Caco-2 (cell line): Measurements from ENCODE around the gene SMURF2. TPM values are rescaled to one million over a fixed set of nuclear protein-coding genes. Genes with fewer than 3 reads are reported as not detected.

ENCODE experiments used
- BruUV-seq: library from RNA; stranded (reverse); fragments of 400-500 nt; replicated peaks from 2 replicates; lab custom pipeline; 2021; lab: Mats Ljungman, UMichigan
- CTCF ChIA-PET: fragments of 300-600 bp; sonication (Branson Sonifier 250); formaldehyde crosslinking; loops from one replicate; lab custom pipeline; 2022; ENCODE audit warnings: antibody characterized with exemption; lab: Charles Lee
- POLR2A ChIA-PET: fragments of 300-600 bp; sonication (Branson Sonifier 250); formaldehyde crosslinking; loops from one replicate; lab custom pipeline; 2022; ENCODE audit warnings: antibody characterized with exemption; lab: Charles Lee
- DNase-seq, 2 experiments: peaks; one replicate each; pipeline versions ENCODE4 v3.0.0 to v3.0.0-alpha.2; 2020 to 2022
- H3K27me3 ChIP-seq: replicated peaks from 2 replicates; pipeline ENCODE4 v1.6.0; 2011; ENCODE audit warnings: low read length; ENCODE audit not compliant: control insufficient read depth, insufficient read depth
- H3K36me3 ChIP-seq: 2 replicates; pipeline ENCODE4 v1.5.1; 2011; ENCODE audit warnings: low read length; ENCODE audit not compliant: control insufficient read depth, insufficient read depth
- H3K4me1 ChIP-seq: fragments of 250-450 bp; sonication (Bioruptor Pico); 2 replicates; pipeline ENCODE4 v1.5.1; 2020; ENCODE audit warnings: mild to moderate bottlenecking
- H3K4me3 ChIP-seq: 2 replicates; pipeline ENCODE4 v1.5.1; 2011; ENCODE audit warnings: low read depth, mild to moderate bottlenecking, control low read depth, low read length
- H3K9me3 ChIP-seq: fragments of 250-450 bp; sonication (Bioruptor Pico); 2 replicates; pipeline ENCODE4 v1.5.1; 2020; ENCODE audit warnings: mild to moderate bottlenecking, moderate library complexity
- H3K27ac Mint-ChIP-seq: one replicate; pipeline ENCODE4 v1.8.0; 2022; ENCODE audit warnings: mixed read lengths; ENCODE audit not compliant: unreplicated experiment
- H3K27me3 Mint-ChIP-seq: one replicate; pipeline ENCODE4 v1.8.0; 2022; ENCODE audit warnings: mixed read lengths; ENCODE audit not compliant: insufficient read depth, unreplicated experiment
- H3K36me3 Mint-ChIP-seq: one replicate; pipeline ENCODE4 v1.8.0; 2022; ENCODE audit warnings: mild to moderate bottlenecking, mixed read lengths; ENCODE audit not compliant: insufficient read depth, unreplicated experiment
- H3K4me1 Mint-ChIP-seq: one replicate; pipeline ENCODE4 v1.8.0; 2022; ENCODE audit warnings: low read depth, mixed read lengths; ENCODE audit not compliant: unreplicated experiment
- H3K4me3 Mint-ChIP-seq: one replicate; pipeline ENCODE4 v1.8.0; 2022; ENCODE audit warnings: mild to moderate bottlenecking, moderate library complexity, mixed read lengths; ENCODE audit not compliant: unreplicated experiment
- H3K9me3 Mint-ChIP-seq: one replicate; pipeline ENCODE4 v1.8.0; 2022; ENCODE audit warnings: mixed read lengths; ENCODE audit not compliant: unreplicated experiment
- intact Hi-C: fragments of 100-400 bp; cut with micrococcal nuclease; formaldehyde crosslinking; loops from one replicate; pipeline ENCODE4 v1.10.0; 2022; ENCODE audit not compliant: unreplicated experiment
- total RNA-seq: library from RNA; stranded (reverse); gene quantifications from 2 replicates; pipeline ENCODE4 v1.2.3, GENCODE V29; 2022
- TF ChIP-seq, protein P1 (sequence below), 2 experiments: fragments of 200-600 bp in 1 of 2; IDR thresholded peaks; 1 replicate in 1 of 2; 2 replicates in 1 of 2; pipeline versions ENCODE4 v1.5.1 to v1.8.0; 2011 to 2022; ENCODE audit warnings: antibody characterized with exemption in 1 of 2, control low read depth in 1 of 2, inconsistent platforms in 1 of 2, low read depth in 1 of 2, low read length in 1 of 2, mild to moderate bottlenecking in 1 of 2, moderate library complexity in 1 of 2; ENCODE audit not compliant: insufficient read depth in 1 of 2, severe bottlenecking in 1 of 2, unreplicated experiment in 1 of 2

SMURF2 gene
- total RNA-seq, 1 experiment from 2014 or later = 26.9 TPM

DNA sequence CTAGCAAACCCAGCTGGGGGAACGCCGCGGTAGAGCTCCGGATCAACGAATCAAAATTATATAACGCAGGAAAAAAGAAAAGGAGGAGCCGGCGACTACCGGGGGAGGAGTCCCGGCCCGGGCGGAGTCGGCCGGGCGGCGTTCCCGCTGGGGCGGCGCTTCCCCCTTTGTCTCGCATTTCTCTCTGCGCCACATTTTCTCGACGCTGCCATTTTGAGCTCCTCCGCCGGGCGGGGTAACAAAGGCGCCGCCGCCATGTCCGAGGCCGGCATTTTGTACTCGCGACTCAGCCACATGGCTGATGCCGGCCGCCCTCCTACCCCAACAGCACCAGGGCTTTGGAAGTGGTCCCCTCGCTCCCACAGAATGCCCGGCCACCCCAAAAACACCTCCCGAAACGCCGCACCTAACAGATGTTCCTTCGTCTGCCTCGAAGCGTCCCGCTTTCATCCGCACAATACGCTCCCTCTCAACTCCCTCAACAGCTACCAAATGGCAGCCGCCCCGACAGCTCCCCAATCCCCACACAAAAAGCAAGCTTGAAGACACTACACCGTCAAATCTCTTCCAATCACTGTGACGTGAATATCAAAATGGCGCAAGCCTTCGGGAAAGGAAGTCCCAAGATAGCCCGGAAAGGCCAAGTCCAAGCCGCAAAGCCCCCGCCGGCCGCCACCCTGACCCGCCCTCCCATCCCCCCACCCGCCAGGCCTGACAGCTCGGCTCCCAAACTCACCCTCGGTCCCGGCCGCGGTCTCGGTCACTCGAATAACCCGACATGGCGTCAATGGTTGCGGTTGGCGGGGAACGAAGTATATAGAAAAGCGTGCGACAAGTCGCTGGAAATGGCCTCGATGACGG, 156.5 kb downstream of the SMURF2 start:
- TF ChIP-seq, protein P1, sequence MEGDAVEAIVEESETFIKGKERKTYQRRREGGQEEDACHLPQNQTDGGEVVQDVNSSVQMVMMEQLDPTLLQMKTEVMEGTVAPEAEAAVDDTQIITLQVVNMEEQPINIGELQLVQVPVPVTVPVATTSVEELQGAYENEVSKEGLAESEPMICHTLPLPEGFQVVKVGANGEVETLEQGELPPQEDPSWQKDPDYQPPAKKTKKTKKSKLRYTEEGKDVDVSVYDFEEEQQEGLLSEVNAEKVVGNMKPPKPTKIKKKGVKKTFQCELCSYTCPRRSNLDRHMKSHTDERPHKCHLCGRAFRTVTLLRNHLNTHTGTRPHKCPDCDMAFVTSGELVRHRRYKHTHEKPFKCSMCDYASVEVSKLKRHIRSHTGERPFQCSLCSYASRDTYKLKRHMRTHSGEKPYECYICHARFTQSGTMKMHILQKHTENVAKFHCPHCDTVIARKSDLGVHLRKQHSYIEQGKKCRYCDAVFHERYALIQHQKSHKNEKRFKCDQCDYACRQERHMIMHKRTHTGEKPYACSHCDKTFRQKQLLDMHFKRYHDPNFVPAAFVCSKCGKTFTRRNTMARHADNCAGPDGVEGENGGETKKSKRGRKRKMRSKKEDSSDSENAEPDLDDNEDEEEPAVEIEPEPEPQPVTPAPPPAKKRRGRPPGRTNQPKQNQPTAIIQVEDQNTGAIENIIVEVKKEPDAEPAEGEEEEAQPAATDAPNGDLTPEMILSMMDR (IDR thresholded peaks at IDR 0.05; ENCODE audit: insufficient read depth in 1 of 2, low read depth in 1 of 2, low read length in 1 of 2, severe bottlenecking in 1 of 2, unreplicated experiment in 1 of 2) = no peak
- Mint-ChIP-seq H3K9me3 (no peaks in the 10 kb centered on the region), H3K36me3 (peaks cover 85% of the 10 kb centered on the region), H3K4me3 (peak overlapping the region; percentile 97), H3K27ac (peak overlapping the region; percentile 100), H3K27me3 (no peaks in the 10 kb centered on the region), H3K4me1 (peaks cover 43% of the 10 kb centered on the region)
- H3K4me3 ChIP-seq = peak overlapping the region; percentile 45
- ChIA-PET CTCF (interaction anchor here (0.6 to 1.7 kb wide), 3 partner anchors 9 to 590 kb away, joined by 3 to 9 read pairs (median 3); partner anchors contain the start of gene POLG2), POLR2A (interaction anchor here (0.6 to 3.3 kb wide), 5 partner anchors 8 to 551 kb away, joined by 3 to 79 read pairs (median 5); partner anchors contain the start of gene POLG2)
- H3K4me1 ChIP-seq = peaks cover 15% of the 10 kb centered on the region
- intact Hi-C loops = loop anchor here (1.0 to 5.0 kb wide), 2 partner anchors 8 to 157 kb away; partner anchors contain the start of genes POLG2 and SMURF2
- peaks cover 7% of the 10 kb centered on the region for H3K36me3 ChIP-seq
- TSS peak; percentile 19 for BruUV-seq
- peak; percentile 86 to 89 for DNase-seq
- H3K27me3 ChIP-seq = no peaks in the 10 kb centered on the region
- no peaks in the 10 kb centered on the region for H3K9me3 ChIP-seq

GRCh38 chr17:64504769-64505339, 157.3 kb downstream of the SMURF2 start:
- Mint-ChIP-seq H3K36me3 (peaks cover 85% of the 10 kb centered on the region), H3K27me3 (no peaks in the 10 kb centered on the region), H3K27ac (peak overlapping the region; percentile 100), H3K4me3 (peak overlapping the region; percentile 97), H3K4me1 (peaks cover 49% of the 10 kb centered on the region), H3K9me3 (no peaks in the 10 kb centered on the region)
- BruUV-seq = no TSS peak
- peak in 1 of 2 experiments; percentile 14 for DNase-seq
- ChIA-PET POLR2A (interaction anchor here (0.6 to 3.3 kb wide), 5 partner anchors 8 to 552 kb away, joined by 3 to 79 read pairs (median 5); partner anchors contain the start of gene POLG2), CTCF (interaction anchor here (0.6 to 1.0 kb wide), 2 partner anchors 145 to 590 kb away, joined by 3 read pairs; no protein-coding TSS in a partner anchor)
- Histone ChIP-seq H3K27me3 (no peaks in the 10 kb centered on the region), H3K9me3 (no peaks in the 10 kb centered on the region), H3K4me3 (peak overlapping the region; percentile 45), H3K4me1 (peaks cover 21% of the 10 kb centered on the region), H3K36me3 (peaks cover 9% of the 10 kb centered on the region)
- intact Hi-C loops = loop anchor here (5.0 kb wide), 1 partner anchor 157 kb away; the partner anchor contains the start of gene SMURF2
- TF ChIP-seq, protein P1 (IDR thresholded peaks at IDR 0.05; ENCODE audit: insufficient read depth in 1 of 2, low read depth in 1 of 2, low read length in 1 of 2, severe bottlenecking in 1 of 2, unreplicated experiment in 1 of 2) = no peak
